ENCODE measurements around the gene APBB2. TPM values are rescaled to one million over a fixed set of nuclear protein-coding genes. Genes with fewer than 3 reads are reported as not detected.
A peak's percentile ranks its signal among the peaks of the same experiment; 100 is the strongest.

The APBB2 gene
- total and polyA plus RNA-seq, 2 experiments from 2014 or later, result 35.8 to 74.8 TPM

GRCh38 chr4:40833212-40833611, 381.1 kb downstream of the APBB2 start (continued):
- TF ChIP-seq REST (IDR thresholded peaks at IDR 0.05; ENCODE audit: unreplicated experiment), result no peak

- peak overlapping the region; percentile 89 for H3K27ac Mint-ChIP-seq
- H3K4me2 ChIP-seq, result no peak overlapping the region
- H3K4me1 ChIP-seq (ENCODE audit: insufficient read depth), result no peaks in the 10 kb centered on the region
- H3F3A ChIP-seq (replicated peaks; ENCODE audit: low read depth), result no peaks in the 10 kb centered on the region
- no peak overlapping the region for H3K27ac ChIP-seq (ENCODE audit: low read depth)
- no peak for TF ChIP-seq ZNF462 (CRISPR knock-in tag; IDR thresholded peaks at IDR 0.05)
- TF ChIP-seq EZH2 (IDR thresholded peaks at IDR 0.05; ENCODE audit: low read depth, unreplicated experiment), result no peak
- TF ChIP-seq EZH2phosphoT487 (IDR thresholded peaks at IDR 0.05; ENCODE audit: unreplicated experiment), result no peak
- TF ChIP-seq ZNF331 (CRISPR knock-in tag; IDR thresholded peaks at IDR 0.05; ENCODE audit: low read depth), result no peak
- TF ChIP-seq POLR2AphosphoS5 (IDR thresholded peaks at IDR 0.05; ENCODE audit: low read depth), result no peak
- H3K27me3 Mint-ChIP-seq (ENCODE audit: insufficient read depth, low read depth, poor library complexity), result peaks cover 10% of the 10 kb centered on the region
- no peak overlapping the region for H3K4me3 ChIP-seq
- peaks cover 54% of the 10 kb centered on the region for H3K36me3 Mint-ChIP-seq (ENCODE audit: low read depth)
- peaks cover 17% of the 10 kb centered on the region for H4K20me1 ChIP-seq (replicated peaks; ENCODE audit: insufficient read depth)
- H3K4me3 Mint-ChIP-seq, result no peak overlapping the region
- 0 out of 2 replicates have a peak, but pooled peaks cover 3% of the 10 kb centered on the region for H3K36me3 ChIP-seq (ENCODE audit: insufficient read depth)
- peaks cover 4% of the 10 kb centered on the region; the same call in 2 of the 3 replicates for H3K4me1 Mint-ChIP-seq
- ATAC-seq, result peak; percentile 27; the same call in 2 of the 3 replicates
- 0 out of 2 replicates have a peak, but pooled peaks cover 3% of the 10 kb centered on the region for H3K9me2 ChIP-seq (ENCODE audit: insufficient read depth)
- no peak overlapping the region for H2AFZ ChIP-seq
- DNase-seq (ENCODE audit: low spot score), result no peak
- H3K9me3 Mint-ChIP-seq, result no peaks in the 10 kb centered on the region
- peaks cover 14% of the 10 kb centered on the region; the same call in 1 of the 2 replicates for H3K79me2 ChIP-seq (replicated peaks; ENCODE audit: insufficient read depth)
- no peaks in the 10 kb centered on the region for H3K27me3 ChIP-seq (ENCODE audit: insufficient read depth)
Observed at GRCh38 chr4:40832175-40832574, 382.2 kb downstream of the APBB2 start.
